Sigmoid colon (tissue), 7 donors: ENCODE results near the gene TCF7L1. TPM values are rescaled to one million over a fixed set of nuclear protein-coding genes. Genes with fewer than 3 reads are reported as not detected.
A peak's percentile ranks its signal among the peaks of the same experiment; 100 is the strongest.

Experiments
- DNase-seq: peaks from one replicate; pipeline ENCODE4 v3.0.0-alpha.2; 2019
- H3K27ac ChIP-seq, 4 donors: fragments of 200-600 bp; sonication (generic); one replicate each; pipeline ENCODE4 v1.5.1; 2016 to 2019; ENCODE audit warnings: mild to moderate bottlenecking in 1 of 4
- H3K27me3 ChIP-seq, 3 donors: fragments of 200-600 bp; sonication (generic); one replicate each; pipeline ENCODE4 v1.5.1; 2019; ENCODE audit warnings: mild to moderate bottlenecking in 1 of 3
- H3K36me3 ChIP-seq, 4 donors: fragments of 200-600 bp; sonication (generic); one replicate each; pipeline ENCODE4 v1.5.1; 2016 to 2019
- H3K4me1 ChIP-seq, 4 donors: fragments of 200-600 bp; sonication (generic); one replicate each; pipeline ENCODE4 v1.5.1; 2017 to 2019
- H3K4me3 ChIP-seq, 4 donors: fragments of 200-600 bp; sonication (generic); one replicate each; pipeline ENCODE4 v1.5.1; 2017 to 2019; ENCODE audit warnings: mild to moderate bottlenecking in 2 of 4, moderate library complexity in 1 of 4
- H3K9me3 ChIP-seq, 4 donors: fragments of 200-600 bp in 3 of 4; sonication (generic) in 3 of 4; one replicate each; pipeline versions ENCODE4 v1.5.1 to v1.6.1; 2013 to 2019
- EP300 ChIP-seq, 4 donors: sonication (generic); formaldehyde crosslinking; IDR thresholded peaks; one replicate each; pipeline ENCODE4 v1.6.1; 2017; ENCODE audit warnings: antibody characterized with exemption in 4 of 4
- POLR2A ChIP-seq, 2 donors: fragments of 450-650 bp; IDR thresholded peaks; one replicate each; pipeline ENCODE4 v1.6.1; 2016; ENCODE audit warnings: antibody characterized with exemption in 2 of 2, mild to moderate bottlenecking in 2 of 2, moderate library complexity in 2 of 2
- POLR2AphosphoS5 ChIP-seq, 4 donors: sonication (generic); formaldehyde crosslinking; IDR thresholded peaks; one replicate each; pipeline ENCODE4 v1.6.1; 2017; ENCODE audit warnings: antibody characterized with exemption in 4 of 4
- WGBS, 2 donors: extraction: QIAGEN DNeasy Blood & Tissue Kit; methylation state at CpG; one replicate each; pipeline ENCODE4 v1.1.7; 2013; 5-methylcytosine and 5-hydroxymethylcytosine counted together
- intact Hi-C: fragments of 100-400 bp; cut with DNase I; formaldehyde crosslinking; loops from one replicate; pipeline ENCODE4 v1.15.1; 2023
- polyA plus RNA-seq, 3 donors: library from polyadenylated mRNA; stranded (reverse); fragments of 200-250 nt; gene quantifications; one replicate each; pipeline ENCODE4 v1.2.3, GENCODE V29; 2013
- total RNA-seq, 4 donors: library from RNA; depleted of rRNA; stranded (reverse); fragments of >200 nt; gene quantifications; one replicate each; pipeline ENCODE4 v1.1.0, GENCODE V29; 2016
- TF ChIP-seq, protein P1 (sequence below), 4 experiments: fragments of 450-650 bp in 3 of 4; fragments of 200-600 bp in 1 of 4; IDR thresholded peaks; one replicate each; pipeline ENCODE4 v1.5.1; 2016 to 2019; ENCODE audit warnings: antibody characterized with exemption in 4 of 4, mild to moderate bottlenecking in 3 of 4, moderate library complexity in 2 of 4
- donor health status: healthy with polysubstance abuse.
- donor health status: Bipolar disorder and iron deficiency.
- donor health status: healthy.

TCF7L1 gene
- total and polyA plus RNA-seq, 7 donors: 1.2 to 15.2 (median 4.0) TPM

DNA sequence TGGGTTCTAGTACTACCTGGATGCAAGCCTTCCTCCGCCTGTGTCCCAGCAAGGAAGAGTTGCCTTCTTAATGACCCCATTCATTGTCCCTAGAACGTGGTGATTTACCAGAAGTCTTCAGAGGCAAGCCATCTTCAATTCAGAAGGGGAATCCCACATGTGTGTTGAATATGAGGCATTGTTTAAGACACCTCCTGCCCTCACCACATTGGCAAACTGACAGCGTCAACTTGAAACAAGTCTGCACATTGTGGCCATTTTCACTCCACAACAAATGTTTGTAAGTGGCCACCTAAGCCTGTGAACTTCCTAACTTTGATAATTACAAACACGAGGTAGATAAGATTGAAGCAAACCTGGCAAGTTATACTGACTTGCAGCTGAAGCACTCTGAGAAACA lies 83.7 kb downstream of the TCF7L1 start:
- H3K27ac ChIP-seq: peak overlapping the region in 2 of 4 donors; percentile 79 to 83
- intact Hi-C loops: no loop called here

DNA sequence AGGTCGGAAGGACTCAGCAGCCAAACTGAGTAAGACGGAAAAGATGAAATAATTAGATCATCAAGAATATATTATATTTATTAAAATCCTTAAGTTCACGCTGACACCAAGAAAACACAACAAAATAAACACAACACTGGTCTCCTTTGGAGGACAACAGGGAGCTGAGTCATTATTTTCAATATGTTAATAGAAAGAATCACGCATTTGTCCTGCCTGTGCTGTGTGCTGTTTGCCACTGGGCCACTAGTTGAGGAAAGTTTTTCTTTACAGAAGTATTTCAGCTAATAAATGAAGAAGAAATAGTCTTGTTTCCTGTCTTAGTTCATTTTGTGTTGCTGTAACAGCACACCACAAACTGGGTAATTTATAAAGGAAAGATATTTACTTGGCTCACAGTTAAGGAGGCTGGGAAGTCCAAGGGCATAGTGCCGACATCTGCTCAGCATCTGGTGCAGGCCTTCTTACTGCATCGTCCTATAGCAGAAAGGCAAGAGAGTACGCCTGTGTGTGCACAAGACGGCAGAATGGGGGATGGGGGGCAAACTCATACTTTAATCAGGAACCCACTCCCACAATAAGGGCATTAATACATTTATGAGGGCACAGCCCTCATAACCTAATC lies 88.0 kb downstream of the TCF7L1 start:
- 83 to 90% methylated on average over 8 of the region's 8 CpGs for WGBS, 2 donors
- no peak overlapping the region for H3K4me3 ChIP-seq
- H3K27ac ChIP-seq: peak overlapping the region in 2 of 4 donors; percentile 2 to 10
- peaks cover 0 to 16% (median 8%) of the 10 kb centered on the region in 4 donors for H3K4me1 ChIP-seq
- no peaks in the 10 kb centered on the region for H3K9me3 ChIP-seq
- H3K27me3 ChIP-seq: no peaks in the 10 kb centered on the region
- peak; percentile 85 for DNase-seq
- TF ChIP-seq, protein P1, sequence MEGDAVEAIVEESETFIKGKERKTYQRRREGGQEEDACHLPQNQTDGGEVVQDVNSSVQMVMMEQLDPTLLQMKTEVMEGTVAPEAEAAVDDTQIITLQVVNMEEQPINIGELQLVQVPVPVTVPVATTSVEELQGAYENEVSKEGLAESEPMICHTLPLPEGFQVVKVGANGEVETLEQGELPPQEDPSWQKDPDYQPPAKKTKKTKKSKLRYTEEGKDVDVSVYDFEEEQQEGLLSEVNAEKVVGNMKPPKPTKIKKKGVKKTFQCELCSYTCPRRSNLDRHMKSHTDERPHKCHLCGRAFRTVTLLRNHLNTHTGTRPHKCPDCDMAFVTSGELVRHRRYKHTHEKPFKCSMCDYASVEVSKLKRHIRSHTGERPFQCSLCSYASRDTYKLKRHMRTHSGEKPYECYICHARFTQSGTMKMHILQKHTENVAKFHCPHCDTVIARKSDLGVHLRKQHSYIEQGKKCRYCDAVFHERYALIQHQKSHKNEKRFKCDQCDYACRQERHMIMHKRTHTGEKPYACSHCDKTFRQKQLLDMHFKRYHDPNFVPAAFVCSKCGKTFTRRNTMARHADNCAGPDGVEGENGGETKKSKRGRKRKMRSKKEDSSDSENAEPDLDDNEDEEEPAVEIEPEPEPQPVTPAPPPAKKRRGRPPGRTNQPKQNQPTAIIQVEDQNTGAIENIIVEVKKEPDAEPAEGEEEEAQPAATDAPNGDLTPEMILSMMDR (IDR thresholded peaks at IDR 0.05): no peak
- TF ChIP-seq POLR2AphosphoS5 (IDR thresholded peaks at IDR 0.05): peak in 3 of 4 donors; percentile 12 to 30 (median 14)
- TF ChIP-seq EP300 (IDR thresholded peaks at IDR 0.05): no peak
- no peak for TF ChIP-seq POLR2A (IDR thresholded peaks at IDR 0.05)
- intact Hi-C loops: no loop called here
- H3K36me3 ChIP-seq: no peaks in the 10 kb centered on the region

More for the DNA sequence above, 83.7 kb downstream of the TCF7L1 start:
- Histone ChIP-seq H3K4me1 (peaks cover 0 to 54% (median 31%) of the 10 kb centered on the region in 4 donors), H3K36me3 (no peaks in the 10 kb centered on the region), H3K27me3 (no peaks in the 10 kb centered on the region), H3K9me3 (no peaks in the 10 kb centered on the region), H3K4me3 (no peak overlapping the region)
- no peak for DNase-seq
- TF ChIP-seq EP300 (IDR thresholded peaks at IDR 0.05) (no peak), POLR2AphosphoS5 (IDR thresholded peaks at IDR 0.05) (no peak), POLR2A (IDR thresholded peaks at IDR 0.05) (no peak)
- TF ChIP-seq, protein P1 (IDR thresholded peaks at IDR 0.05): no peak
- WGBS, 2 donors: 59 to 73% methylated on average over 4 of the region's 4 CpGs

- Histone ChIP-seq H3K27ac (no peak overlapping the region), H3K9me3 (no peaks in the 10 kb centered on the region), H3K27me3 (no peaks in the 10 kb centered on the region), H3K4me3 (no peak overlapping the region), H3K36me3 (no peaks in the 10 kb centered on the region), H3K4me1 (peaks cover 0 to 8% (median 0%) of the 10 kb centered on the region in 4 donors)
- WGBS, 2 donors: 27 to 62% methylated on average over 3 of the region's 3 CpGs
- TF ChIP-seq POLR2A (IDR thresholded peaks at IDR 0.05): no peak
- no peak for TF ChIP-seq POLR2AphosphoS5 (IDR thresholded peaks at IDR 0.05)
- no peak for TF ChIP-seq EP300 (IDR thresholded peaks at IDR 0.05)
- TF ChIP-seq, protein P1 (IDR thresholded peaks at IDR 0.05): no peak
- DNase-seq: no peak
- intact Hi-C loops: no loop called here
These were observed 89.6 kb downstream of the TCF7L1 start for GRCh38 chr2:85222792-85223191.

- no peak for TF ChIP-seq POLR2AphosphoS5 (IDR thresholded peaks at IDR 0.05)
- TF ChIP-seq POLR2A (IDR thresholded peaks at IDR 0.05): no peak
- no peak for TF ChIP-seq EP300 (IDR thresholded peaks at IDR 0.05)
- TF ChIP-seq, protein P1 (IDR thresholded peaks at IDR 0.05): no peak
- WGBS, 2 donors: 90 to 94% methylated on average over 8 of the region's 8 CpGs
- H3K4me3 ChIP-seq: no peak overlapping the region
- H3K27ac ChIP-seq: no peak overlapping the region
- no peaks in the 10 kb centered on the region for H3K36me3 ChIP-seq
- intact Hi-C loops: no loop called here
- DNase-seq: no peak
- H3K4me1 ChIP-seq: no peaks in the 10 kb centered on the region
- no peaks in the 10 kb centered on the region for H3K27me3 ChIP-seq
- H3K9me3 ChIP-seq: no peaks in the 10 kb centered on the region
These were observed 93.6 kb downstream of the TCF7L1 start for GRCh38 chr2:85226783-85227182.
